ENCODE results near the gene ZSWIM6. TPM values are rescaled to one million over a fixed set of nuclear protein-coding genes. Genes with fewer than 3 reads are reported as not detected.

Gene ZSWIM6
- total and polyA plus RNA-seq, 2 donors: 6.0 to 21.4 TPM

- peaks cover 2% of the 10 kb centered on the region for H3K4me1 ChIP-seq (ENCODE audit: insufficient read depth)
- 84% methylated on average over 4 of the region's 4 CpGs for WGBS
- DNase-seq (ENCODE audit: extremely low spot score): no peak
- H3K27ac ChIP-seq (ENCODE audit: low read depth): no peak overlapping the region
- H3K4me3 ChIP-seq (ENCODE audit: low read depth, low read length): no peak overlapping the region
- H3K36me3 ChIP-seq (ENCODE audit: insufficient read depth): no peaks in the 10 kb centered on the region
Measured at GRCh38 chr5:61350535-61350934, 18.5 kb downstream of the ZSWIM6 start.

GRCh38 chr5:61351733-61352132 lies 19.7 kb downstream of the ZSWIM6 start:
- Histone ChIP-seq H3K4me3 (ENCODE audit: low read depth, low read length) (no peak overlapping the region), H3K27ac (ENCODE audit: low read depth) (no peak overlapping the region), H3K36me3 (ENCODE audit: insufficient read depth) (no peaks in the 10 kb centered on the region), H3K4me1 (ENCODE audit: insufficient read depth) (peaks cover 2% of the 10 kb centered on the region)
- DNase-seq (ENCODE audit: extremely low spot score): no peak
- 98% methylated on average over 2 of the region's 2 CpGs for WGBS

GRCh38 chr5:61352180-61352579 lies 20.1 kb downstream of the ZSWIM6 start:
- DNase-seq (ENCODE audit: extremely low spot score): no peak
- Histone ChIP-seq H3K4me3 (ENCODE audit: low read depth, low read length) (no peak overlapping the region), H3K27ac (ENCODE audit: low read depth) (no peak overlapping the region), H3K4me1 (ENCODE audit: insufficient read depth) (peaks cover 2% of the 10 kb centered on the region), H3K36me3 (ENCODE audit: insufficient read depth) (no peaks in the 10 kb centered on the region)

GRCh38 chr5:61352612-61353156 lies 20.6 kb downstream of the ZSWIM6 start:
- H3K4me1 ChIP-seq (ENCODE audit: insufficient read depth): peaks cover 2% of the 10 kb centered on the region
- 65% methylated on average over 3 of the region's 3 CpGs for WGBS

GRCh38 chr5:61353293-61353692 lies 21.2 kb downstream of the ZSWIM6 start:
- Histone ChIP-seq H3K4me3 (ENCODE audit: low read depth, low read length) (no peak overlapping the region), H3K4me1 (ENCODE audit: insufficient read depth) (peaks cover 2% of the 10 kb centered on the region), H3K36me3 (ENCODE audit: insufficient read depth) (no peaks in the 10 kb centered on the region), H3K27ac (ENCODE audit: low read depth) (no peak overlapping the region)
- 96% methylated on average over 1 of the region's 1 CpG for WGBS
- DNase-seq (ENCODE audit: extremely low spot score): no peak

More at GRCh38 chr5:61352612-61353156, 20.6 kb downstream of the ZSWIM6 start:
- Histone ChIP-seq H3K27ac (ENCODE audit: low read depth) (no peak overlapping the region), H3K36me3 (ENCODE audit: insufficient read depth) (no peaks in the 10 kb centered on the region), H3K4me3 (ENCODE audit: low read depth, low read length) (no peak overlapping the region)
- DNase-seq (ENCODE audit: extremely low spot score): no peak

- H3K4me3 ChIP-seq (ENCODE audit: low read depth, low read length): no peak overlapping the region
- 88% methylated on average over 2 of the region's 2 CpGs for WGBS
- peaks cover 2% of the 10 kb centered on the region for H3K4me1 ChIP-seq (ENCODE audit: insufficient read depth)
- H3K36me3 ChIP-seq (ENCODE audit: insufficient read depth): no peaks in the 10 kb centered on the region
- no peak for DNase-seq (ENCODE audit: extremely low spot score)
- H3K27ac ChIP-seq (ENCODE audit: low read depth): no peak overlapping the region
Measured at GRCh38 chr5:61354199-61354598, 22.1 kb downstream of the ZSWIM6 start.

- Histone ChIP-seq H3K4me3 (ENCODE audit: low read depth, low read length) (no peak overlapping the region), H3K4me1 (ENCODE audit: insufficient read depth) (no peaks in the 10 kb centered on the region), H3K36me3 (ENCODE audit: insufficient read depth) (no peaks in the 10 kb centered on the region), H3K27ac (ENCODE audit: low read depth) (no peak overlapping the region)
- DNase-seq (ENCODE audit: extremely low spot score): no peak
- WGBS: 38% methylated on average over 2 of the region's 2 CpGs
Measured at GRCh38 chr5:61357745-61358144, 25.7 kb downstream of the ZSWIM6 start.

GRCh38 chr5:61362796-61363368 lies 30.8 kb downstream of the ZSWIM6 start:
- no peak for DNase-seq (ENCODE audit: extremely low spot score)
- Histone ChIP-seq H3K27ac (ENCODE audit: low read depth) (no peak overlapping the region), H3K4me1 (ENCODE audit: insufficient read depth) (no peaks in the 10 kb centered on the region), H3K4me3 (ENCODE audit: low read depth, low read length) (no peak overlapping the region), H3K36me3 (ENCODE audit: insufficient read depth) (peaks cover 1% of the 10 kb centered on the region)
- 67% methylated on average over 2 of the region's 2 CpGs for WGBS

GRCh38 chr5:61363401-61364114 lies 31.5 kb downstream of the ZSWIM6 start:
- 88% methylated on average over 3 of the region's 3 CpGs for WGBS
- no peak overlapping the region for H3K27ac ChIP-seq (ENCODE audit: low read depth)
- no peaks in the 10 kb centered on the region for H3K4me1 ChIP-seq (ENCODE audit: insufficient read depth)
- no peak overlapping the region for H3K4me3 ChIP-seq (ENCODE audit: low read depth, low read length)
- H3K36me3 ChIP-seq (ENCODE audit: insufficient read depth): peaks cover 1% of the 10 kb centered on the region
- DNase-seq (ENCODE audit: extremely low spot score): no peak

GRCh38 chr5:61366497-61367240 lies 34.6 kb downstream of the ZSWIM6 start:
- 96% methylated on average over 7 of the region's 7 CpGs for WGBS
- peaks cover 1% of the 10 kb centered on the region for H3K4me1 ChIP-seq (ENCODE audit: insufficient read depth)
- DNase-seq (ENCODE audit: extremely low spot score): no peak

GRCh38 chr5:61370506-61370905 lies 38.4 kb downstream of the ZSWIM6 start:
- peaks cover under 1% of the 10 kb centered on the region for H3K36me3 ChIP-seq (ENCODE audit: insufficient read depth)
- no peak overlapping the region for H3K27ac ChIP-seq (ENCODE audit: low read depth)
- 76% methylated on average over 2 of the region's 2 CpGs for WGBS
- no peak overlapping the region for H3K4me3 ChIP-seq (ENCODE audit: low read depth, low read length)
- DNase-seq (ENCODE audit: extremely low spot score): no peak
- H3K4me1 ChIP-seq (ENCODE audit: insufficient read depth): peaks cover 1% of the 10 kb centered on the region

More at GRCh38 chr5:61366497-61367240, 34.6 kb downstream of the ZSWIM6 start:
- Histone ChIP-seq H3K27ac (ENCODE audit: low read depth) (no peak overlapping the region), H3K4me3 (ENCODE audit: low read depth, low read length) (no peak overlapping the region), H3K36me3 (ENCODE audit: insufficient read depth) (peaks cover 1% of the 10 kb centered on the region)

GRCh38 chr5:61371474-61371873 lies 39.4 kb downstream of the ZSWIM6 start:
- H3K27ac ChIP-seq (ENCODE audit: low read depth): no peak overlapping the region
- WGBS: 70% methylated on average over 5 of the region's 5 CpGs
- H3K36me3 ChIP-seq (ENCODE audit: insufficient read depth): no peaks in the 10 kb centered on the region
- DNase-seq (ENCODE audit: extremely low spot score): no peak
- H3K4me3 ChIP-seq (ENCODE audit: low read depth, low read length): no peak overlapping the region
- H3K4me1 ChIP-seq (ENCODE audit: insufficient read depth): peaks cover 1% of the 10 kb centered on the region

- WGBS: 60% methylated on average over 2 of the region's 2 CpGs
- Histone ChIP-seq H3K4me1 (ENCODE audit: insufficient read depth) (no peaks in the 10 kb centered on the region), H3K4me3 (ENCODE audit: low read depth, low read length) (no peak overlapping the region), H3K36me3 (ENCODE audit: insufficient read depth) (no peaks in the 10 kb centered on the region), H3K27ac (ENCODE audit: low read depth) (no peak overlapping the region)
- DNase-seq (ENCODE audit: extremely low spot score): no peak
Measured at GRCh38 chr5:61379677-61380076, 47.6 kb downstream of the ZSWIM6 start.

- H3K27ac ChIP-seq (ENCODE audit: low read depth): no peak overlapping the region
- no peak overlapping the region for H3K4me3 ChIP-seq (ENCODE audit: low read depth, low read length)
- WGBS: 91% methylated on average over 2 of the region's 2 CpGs
- DNase-seq (ENCODE audit: extremely low spot score): no peak
- no peaks in the 10 kb centered on the region for H3K36me3 ChIP-seq (ENCODE audit: insufficient read depth)
- H3K4me1 ChIP-seq (ENCODE audit: insufficient read depth): no peaks in the 10 kb centered on the region
Measured at GRCh38 chr5:61381968-61382367, 49.9 kb downstream of the ZSWIM6 start.
